HG03025 (cell line): ENCODE results near the gene AVPI1.

Experiments used
- ATAC-seq: cut with Tn5 transposase; IDR thresholded peaks from one replicate; pipeline ENCODE4 v1.9.1; 2021; ENCODE audit warnings: mild to moderate bottlenecking, moderate library complexity; ENCODE audit not compliant: unreplicated experiment, low FRiP score

AVPI1 gene

DNA sequence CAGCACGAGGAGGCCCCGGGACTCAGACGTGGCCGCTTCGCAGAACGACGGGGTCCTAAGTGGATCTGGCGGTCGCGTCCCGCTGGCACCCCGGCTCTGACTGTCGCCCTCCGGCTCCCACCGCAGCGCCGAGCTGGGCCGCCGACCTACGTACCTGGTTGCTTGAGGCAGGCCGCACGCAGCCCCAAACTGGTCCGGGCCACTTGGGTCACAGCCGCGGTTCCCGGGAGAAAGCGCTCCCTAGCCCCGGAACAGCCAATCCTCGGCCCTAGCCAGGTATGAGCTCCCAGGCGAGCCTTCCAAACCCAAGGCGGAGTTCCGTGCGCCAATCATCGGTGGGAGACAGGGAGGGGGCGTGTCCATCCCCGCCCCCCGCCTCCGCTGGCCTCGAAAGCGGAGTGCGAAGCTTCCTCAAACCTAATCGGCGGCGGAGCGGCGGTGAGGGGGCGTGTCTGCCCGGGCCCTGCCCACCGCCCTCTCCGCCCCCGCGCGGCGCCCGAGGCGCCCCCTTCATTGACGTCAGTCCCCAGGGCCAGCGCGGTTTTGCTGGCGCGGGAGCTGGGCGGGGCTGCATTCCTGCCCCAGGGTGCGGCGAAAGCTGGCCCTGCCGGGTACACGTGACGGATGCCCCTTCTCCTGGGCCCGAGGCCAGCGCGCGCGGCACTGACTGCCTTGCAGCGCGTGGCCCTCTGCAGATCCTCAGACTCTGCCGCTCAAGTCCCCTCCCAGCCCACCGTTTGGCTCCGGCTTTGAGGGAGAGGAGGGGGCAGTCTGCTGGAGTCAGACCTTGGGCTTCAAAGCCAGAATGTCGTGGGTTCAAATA, at the start of gene AVPI1:
AVPI1 (minus strand) TSS at position 280 of the 823 bp plus-strand sequence. CDS start 7,336 bp downstream, outside the sequence.
- ATAC-seq, result peak; percentile 90

GRCh38 chr10:97736403-97736901, 49.4 kb upstream of the AVPI1 start:
- peak; percentile 11 for ATAC-seq

DNA sequence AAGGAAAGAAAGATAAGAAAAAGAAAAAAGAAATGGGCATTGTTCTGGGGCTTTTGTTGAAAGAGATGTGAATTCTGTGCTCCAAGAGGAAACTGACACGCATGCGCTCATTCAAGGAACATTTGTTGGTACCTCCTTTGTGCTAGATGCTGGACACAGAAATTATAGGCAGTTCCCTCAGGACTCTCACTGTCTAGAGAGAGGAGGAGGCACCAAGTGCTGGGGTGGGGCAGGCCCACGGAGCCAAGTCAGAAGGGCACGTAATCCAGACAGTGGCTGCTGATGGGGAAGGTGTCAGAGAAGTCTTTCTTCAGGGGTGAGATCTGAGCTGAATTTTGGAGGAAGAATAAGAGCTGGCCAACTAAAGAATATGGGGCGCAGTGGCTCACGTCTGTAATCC, 47.0 kb upstream of the AVPI1 start:
- ATAC-seq, result no peak

- ATAC-seq, result no peak
Observed at GRCh38 chr10:97733256-97733655, 46.2 kb upstream of the AVPI1 start.

- ATAC-seq, result no peak
Observed at GRCh38 chr10:97732052-97732359, 45.0 kb upstream of the AVPI1 start.

DNA sequence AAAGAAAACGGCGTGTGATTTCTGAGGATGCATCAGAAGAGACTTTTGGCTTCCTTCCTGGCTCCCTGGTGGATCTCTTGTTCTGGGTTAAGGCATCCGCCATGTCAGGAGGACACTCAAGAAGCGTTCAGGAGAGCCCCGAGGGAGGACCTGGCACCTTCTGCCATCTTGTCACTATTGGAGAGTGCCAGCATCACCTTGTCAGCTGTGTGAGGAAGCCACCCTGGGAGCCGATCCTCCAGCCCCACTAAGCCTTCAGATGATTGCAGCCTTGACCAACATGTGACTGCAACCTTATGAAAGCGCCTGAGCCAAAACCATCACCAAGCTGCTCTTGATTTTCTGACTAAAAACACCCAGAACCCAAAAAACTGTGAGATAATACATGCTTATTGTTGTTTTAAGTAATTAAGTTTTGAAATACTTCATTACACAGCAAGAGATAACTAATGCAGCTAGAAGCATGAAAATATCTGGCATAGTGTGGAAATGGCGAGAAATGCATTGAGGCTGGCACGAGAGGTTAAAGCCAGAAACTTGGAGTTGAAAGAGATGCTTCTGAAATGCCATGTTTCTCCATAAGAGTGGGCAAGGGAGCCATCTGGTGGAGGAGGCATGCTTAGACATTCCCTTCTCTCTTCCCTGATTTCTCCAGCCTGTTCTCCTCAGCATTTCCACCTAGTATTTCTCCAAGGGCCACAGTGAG, 44.5 kb upstream of the AVPI1 start:
- no peak for ATAC-seq

DNA sequence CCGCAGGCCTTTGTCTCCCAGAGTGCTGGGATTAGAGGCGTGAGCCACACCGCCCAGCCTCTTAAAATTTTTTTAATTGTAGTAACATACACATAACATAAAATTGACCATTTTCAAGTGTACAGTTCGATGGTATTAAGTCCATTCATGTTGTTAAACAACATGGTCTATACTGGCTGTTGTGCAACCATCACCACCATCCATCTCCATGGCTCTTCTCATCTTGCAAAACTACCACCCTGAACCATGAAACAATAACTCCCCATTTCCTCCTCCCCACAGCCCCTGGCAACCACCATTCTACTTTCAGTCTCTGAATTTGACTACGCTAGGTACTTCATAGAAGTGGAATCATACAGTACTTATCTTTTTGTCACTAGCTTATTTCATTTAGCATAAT, 42.0 kb upstream of the AVPI1 start:
- ATAC-seq, result no peak

- ATAC-seq, result no peak
Observed at GRCh38 chr10:97726636-97727178, 39.7 kb upstream of the AVPI1 start.

DNA sequence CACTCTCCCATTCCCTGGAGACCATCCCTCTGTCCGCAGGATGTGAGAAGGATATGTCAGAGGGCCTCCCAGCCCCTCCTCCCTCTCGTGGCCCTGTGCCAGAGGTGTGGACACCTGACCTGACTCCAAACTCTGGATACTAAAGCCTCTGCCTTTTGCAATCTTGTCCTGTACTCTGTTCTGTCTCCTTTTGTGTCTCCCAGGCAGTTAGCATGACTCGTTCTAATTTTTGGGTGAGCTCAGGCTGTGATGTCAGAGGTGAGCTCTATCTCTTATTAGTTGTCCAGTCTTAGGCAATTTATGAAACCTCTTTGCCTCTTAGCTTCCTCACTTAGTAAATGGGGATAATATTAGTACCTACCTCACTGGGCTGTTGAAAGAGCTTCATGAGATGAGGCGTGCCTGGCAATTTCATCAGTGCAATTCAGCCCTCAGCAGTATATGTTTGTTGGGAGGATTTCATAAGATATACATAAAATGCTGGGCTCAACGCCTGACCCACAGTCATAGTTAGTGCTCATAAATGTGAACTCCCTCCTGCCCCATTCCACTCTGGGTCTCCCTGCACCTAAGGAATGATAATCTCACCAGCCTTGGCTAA, 37.4 kb upstream of the AVPI1 start:
- no peak for ATAC-seq

- ATAC-seq, result no peak
Observed at GRCh38 chr10:97723001-97723400, 36.0 kb upstream of the AVPI1 start.

GRCh38 chr10:97721871-97722780, 35.1 kb upstream of the AVPI1 start:
- no peak for ATAC-seq

GRCh38 chr10:97719602-97720001, 32.6 kb upstream of the AVPI1 start:
- ATAC-seq, result no peak

DNA sequence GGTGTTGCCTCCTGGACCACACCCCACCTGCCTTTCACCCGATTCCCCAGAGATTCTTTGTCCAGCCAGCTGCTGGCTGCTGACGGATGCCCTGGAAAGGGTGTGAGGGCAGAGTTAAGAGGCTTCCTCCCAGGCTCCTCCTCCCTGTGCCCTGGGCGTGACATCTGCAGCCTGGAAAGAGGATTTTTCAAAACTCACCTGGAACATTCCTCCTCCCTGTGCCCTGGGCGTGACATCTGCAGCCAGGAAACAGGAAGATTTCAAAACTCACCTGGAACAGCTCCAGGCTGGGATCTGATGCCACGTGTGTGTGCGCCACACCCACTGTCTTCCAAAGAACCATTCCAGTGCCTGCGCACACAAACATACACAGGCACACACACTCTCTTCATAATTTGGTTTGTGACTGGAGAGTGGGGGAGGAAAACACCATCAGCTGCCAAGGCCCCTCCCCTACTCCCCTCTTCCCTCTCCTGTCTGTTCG, 31.7 kb upstream of the AVPI1 start:
- ATAC-seq, result no peak

- ATAC-seq, result no peak
Observed at GRCh38 chr10:97718178-97718577, 31.1 kb upstream of the AVPI1 start.

DNA sequence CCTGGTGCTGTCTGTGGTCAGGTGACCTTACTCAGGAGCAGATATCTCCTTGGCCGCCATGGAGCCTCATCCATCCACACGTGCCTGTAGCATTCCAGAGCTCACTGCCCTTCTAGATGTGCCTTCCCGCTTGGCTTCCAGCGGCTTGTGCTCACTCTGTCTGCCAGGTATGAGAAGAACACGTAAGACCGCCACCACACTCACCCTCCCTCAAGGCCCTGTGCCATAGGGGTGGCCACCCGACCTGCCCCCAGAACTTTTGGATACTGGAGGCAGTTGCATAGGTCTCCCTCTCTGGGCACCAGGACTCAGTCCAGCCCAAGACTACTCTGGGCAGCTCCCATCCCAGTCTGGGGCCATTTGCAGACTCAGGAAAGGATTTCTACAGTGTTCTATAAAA, 30.6 kb upstream of the AVPI1 start:
- no peak for ATAC-seq

DNA sequence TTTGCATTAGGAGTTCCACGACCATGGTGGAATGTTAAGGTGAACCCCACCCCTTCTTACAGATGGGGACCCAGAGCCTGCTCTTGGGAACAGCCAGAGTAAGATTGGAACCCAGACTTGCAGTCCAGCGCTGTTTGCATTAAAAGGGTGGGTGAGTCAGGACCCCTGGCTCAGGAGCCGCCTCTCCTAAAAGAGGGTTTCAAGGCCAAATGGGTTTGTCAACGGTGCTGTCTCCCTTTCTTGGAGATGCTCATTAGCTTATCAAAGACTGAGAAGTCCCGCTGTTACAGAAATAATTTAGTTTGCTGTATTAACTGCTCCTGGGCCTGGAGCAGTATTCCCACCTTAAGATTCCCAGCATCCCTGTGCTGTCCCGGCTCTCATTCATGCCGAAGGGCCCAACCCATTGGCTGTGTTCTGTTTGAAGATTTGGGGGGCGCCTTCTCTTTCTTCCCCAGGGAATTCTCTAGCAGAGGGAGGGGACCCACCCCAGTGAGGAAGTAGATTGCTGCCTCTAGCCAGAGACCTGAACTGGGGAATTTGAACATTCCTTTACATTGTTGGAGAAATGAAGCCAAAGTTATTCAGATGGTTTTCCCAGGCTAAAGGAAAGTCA, 28.3 kb upstream of the AVPI1 start:
- no peak for ATAC-seq

DNA sequence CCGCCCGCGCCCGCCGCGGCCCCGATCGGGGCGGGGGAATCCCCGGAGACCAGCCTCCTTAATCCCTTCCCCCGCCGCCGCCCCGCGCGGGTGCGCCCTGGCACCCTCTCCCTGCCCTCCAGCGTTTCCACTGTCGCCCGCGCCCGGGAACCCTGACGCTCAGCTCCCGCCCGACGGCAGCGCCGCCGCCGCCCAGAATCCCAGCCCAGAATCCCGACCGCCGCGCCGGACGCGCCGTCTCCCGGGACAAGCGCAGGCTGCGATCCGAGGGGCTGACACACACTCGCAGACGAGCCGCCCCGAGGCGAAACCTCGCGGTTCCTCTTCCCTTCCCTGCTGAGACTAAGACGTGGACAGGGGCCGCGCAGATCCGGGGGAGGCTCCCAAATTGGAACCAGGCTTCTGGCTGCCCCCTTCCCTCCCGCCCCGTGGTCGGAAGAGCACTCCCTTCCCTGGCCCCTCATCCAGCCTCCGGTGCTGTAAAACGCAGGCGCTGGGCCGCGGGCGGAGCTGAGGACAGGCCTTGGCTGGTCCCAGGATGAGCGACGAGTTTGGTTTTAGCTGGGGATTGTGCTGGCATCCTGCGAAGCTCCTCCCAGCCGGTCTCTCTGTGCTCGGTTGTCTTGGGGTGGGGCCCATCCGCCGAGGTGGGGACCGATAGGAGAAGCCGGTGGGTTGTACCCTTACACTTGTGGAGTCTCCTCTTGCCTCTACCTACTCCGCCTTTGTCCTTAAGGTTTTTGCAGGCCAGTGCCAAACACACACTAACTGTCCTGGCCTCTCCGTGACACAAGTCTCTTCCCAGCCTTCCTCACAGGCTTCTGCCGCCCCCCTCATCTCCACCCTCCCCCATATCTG, 27.6 kb upstream of the AVPI1 start:
- peak; percentile 30 for ATAC-seq

- ATAC-seq, result peak; percentile 56
Observed at GRCh38 chr10:97713826-97714400, 26.9 kb upstream of the AVPI1 start.
